ENCODE measurements around the gene ZPLD1.

DNA sequence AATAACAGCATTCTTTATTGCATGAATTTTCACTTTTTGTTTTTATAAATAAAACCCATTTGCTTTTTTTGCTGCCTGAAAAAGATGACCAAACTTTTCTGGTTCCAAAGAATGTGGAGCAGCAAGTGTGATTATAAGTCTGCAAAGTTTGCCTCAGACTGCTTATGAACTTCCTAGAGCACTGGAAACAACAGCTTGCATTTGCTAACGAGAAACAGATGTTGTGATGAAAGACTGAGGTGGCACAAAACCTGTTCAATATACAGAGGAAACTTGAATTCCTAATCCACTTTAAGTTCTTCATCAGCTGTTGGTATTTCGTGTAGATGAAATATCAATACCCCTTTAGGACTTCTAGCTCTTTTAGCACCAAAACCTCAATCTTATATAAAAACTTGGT is 9.3 kb downstream of the ZPLD1 start:
- TF ChIP-seq, protein P1, sequence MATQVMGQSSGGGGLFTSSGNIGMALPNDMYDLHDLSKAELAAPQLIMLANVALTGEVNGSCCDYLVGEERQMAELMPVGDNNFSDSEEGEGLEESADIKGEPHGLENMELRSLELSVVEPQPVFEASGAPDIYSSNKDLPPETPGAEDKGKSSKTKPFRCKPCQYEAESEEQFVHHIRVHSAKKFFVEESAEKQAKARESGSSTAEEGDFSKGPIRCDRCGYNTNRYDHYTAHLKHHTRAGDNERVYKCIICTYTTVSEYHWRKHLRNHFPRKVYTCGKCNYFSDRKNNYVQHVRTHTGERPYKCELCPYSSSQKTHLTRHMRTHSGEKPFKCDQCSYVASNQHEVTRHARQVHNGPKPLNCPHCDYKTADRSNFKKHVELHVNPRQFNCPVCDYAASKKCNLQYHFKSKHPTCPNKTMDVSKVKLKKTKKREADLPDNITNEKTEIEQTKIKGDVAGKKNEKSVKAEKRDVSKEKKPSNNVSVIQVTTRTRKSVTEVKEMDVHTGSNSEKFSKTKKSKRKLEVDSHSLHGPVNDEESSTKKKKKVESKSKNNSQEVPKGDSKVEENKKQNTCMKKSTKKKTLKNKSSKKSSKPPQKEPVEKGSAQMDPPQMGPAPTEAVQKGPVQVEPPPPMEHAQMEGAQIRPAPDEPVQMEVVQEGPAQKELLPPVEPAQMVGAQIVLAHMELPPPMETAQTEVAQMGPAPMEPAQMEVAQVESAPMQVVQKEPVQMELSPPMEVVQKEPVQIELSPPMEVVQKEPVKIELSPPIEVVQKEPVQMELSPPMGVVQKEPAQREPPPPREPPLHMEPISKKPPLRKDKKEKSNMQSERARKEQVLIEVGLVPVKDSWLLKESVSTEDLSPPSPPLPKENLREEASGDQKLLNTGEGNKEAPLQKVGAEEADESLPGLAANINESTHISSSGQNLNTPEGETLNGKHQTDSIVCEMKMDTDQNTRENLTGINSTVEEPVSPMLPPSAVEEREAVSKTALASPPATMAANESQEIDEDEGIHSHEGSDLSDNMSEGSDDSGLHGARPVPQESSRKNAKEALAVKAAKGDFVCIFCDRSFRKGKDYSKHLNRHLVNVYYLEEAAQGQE (IDR thresholded peaks at IDR 0.05; ENCODE audit: insufficient read depth in 1 of 2, low read depth in 2 of 2, low read length in 2 of 2): no peak
- TF ChIP-seq POLR2AphosphoS5 (IDR thresholded peaks at IDR 0.05; ENCODE audit: low read depth, low read length) (no peak), TAF1 (IDR thresholded peaks at IDR 0.05; ENCODE audit: borderline replicate concordance, insufficient read depth, low read length) (no peak), SIN3A (IDR thresholded peaks at IDR 0.05; ENCODE audit: borderline replicate concordance, insufficient read depth, low read length) (no peak)

Measured in PFSK-1 (cell line).